SK-N-SH (cell line): ENCODE measurements around the gene ZNF609. TPM values are rescaled to one million over a fixed set of nuclear protein-coding genes. Genes with fewer than 3 reads are reported as not detected.

Source experiments
- CTCF ChIA-PET: fragments of 300-600, 350-600 bp; formaldehyde crosslinking; extraction: SDS; loops from one replicate; lab custom pipeline; 2021; lab: Yijun Ruan, JAX
- POLR2A ChIA-PET: fragments of 350-600 bp; sonication (Branson Sonifier 250); formaldehyde crosslinking; extraction: SDS; loops from one replicate; lab custom pipeline; 2020; ENCODE audit warnings: antibody characterized with exemption, inconsistent platforms; lab: Yijun Ruan, JAX
- DNase-seq: peaks from one replicate; pipeline ENCODE4 v3.0.0; 2012
- H2AFZ ChIP-seq: fragments of 200-600 bp; sonication (generic); 2 replicates; pipeline ENCODE4 v1.8.1; 2016; ENCODE audit warnings: antibody characterized with exemption, mild to moderate bottlenecking, low read depth
- H3F3A ChIP-seq: fragments of 200-600 bp; sonication (generic); replicated peaks from 2 replicates; pipeline ENCODE3; 2016; ENCODE audit warnings: antibody characterized with exemption, mild to moderate bottlenecking; ENCODE audit not compliant: insufficient read depth
- H3K27ac ChIP-seq, 2 experiments: fragments of 200-500 bp in 1 of 2; fragments of 200-600 bp in 1 of 2; sonication (Bioruptor generic) in 1 of 2; sonication (generic), shearing (Covaris generic) in 1 of 2; 2 replicates each; pipeline versions ENCODE4 v1.5.1 to v1.6.1; 2014 to 2016; ENCODE audit warnings: low read depth in 2 of 2, inconsistent platforms in 1 of 2, low read length in 1 of 2, mild to moderate bottlenecking in 1 of 2, mixed read lengths in 1 of 2
- H3K27me3 ChIP-seq: fragments of 200-600 bp; sonication (generic), shearing (Covaris generic); 2 replicates; pipeline ENCODE4 v1.6.1; 2016; ENCODE audit warnings: mixed run types; ENCODE audit not compliant: insufficient read depth
- H3K36me3 ChIP-seq, 2 experiments: fragments of 200-500 bp in 1 of 2; fragments of 200-600 bp in 1 of 2; sonication (Bioruptor generic) in 1 of 2; sonication (generic) in 1 of 2; replicated peaks in 1 of 2; 2 replicates each; pipeline versions ENCODE3 to v1.5.1; 2014 to 2016; ENCODE audit warnings: low read length in 1 of 2, mild to moderate bottlenecking in 1 of 2; ENCODE audit not compliant: insufficient read depth in 2 of 2, control insufficient read depth in 1 of 2
- H3K4me1 ChIP-seq, 2 experiments: fragments of 200-500 bp in 1 of 2; fragments of 200-600 bp in 1 of 2; sonication (Bioruptor generic) in 1 of 2; sonication (generic), shearing (Covaris generic) in 1 of 2; 2 replicates each; pipeline versions ENCODE4 v1.5.1 to v1.6.1; 2014 to 2016; ENCODE audit warnings: low read depth in 1 of 2, low read length in 1 of 2, mixed run types in 1 of 2; ENCODE audit not compliant: insufficient read depth in 2 of 2, control insufficient read depth in 1 of 2
- H3K4me2 ChIP-seq: fragments of 200-600 bp; sonication (generic), shearing (Covaris generic); 2 replicates; pipeline ENCODE4 v1.6.1; 2017; ENCODE audit warnings: mixed run types
- H3K4me3 ChIP-seq, 2 experiments: fragments of 200-500 bp in 1 of 2; fragments of 200-600 bp in 1 of 2; sonication (Bioruptor generic) in 1 of 2; sonication (generic), shearing (Covaris generic) in 1 of 2; 2 replicates each; pipeline versions ENCODE4 v1.5.1 to v1.8.1; 2014 to 2016; ENCODE audit warnings: low read depth in 2 of 2, inconsistent platforms in 1 of 2, low read length in 1 of 2, mild to moderate bottlenecking in 1 of 2, mixed read lengths in 1 of 2, moderate library complexity in 1 of 2
- H3K79me2 ChIP-seq: fragments of 200-600 bp; sonication (generic); 2 replicates; pipeline ENCODE4 v1.8.1; 2017; ENCODE audit warnings: mild to moderate bottlenecking; ENCODE audit not compliant: insufficient read depth
- H3K9ac ChIP-seq: fragments of 200-600 bp; sonication (generic); 2 replicates; pipeline ENCODE4 v1.6.1; 2017; ENCODE audit warnings: mixed run types
- H3K9me2 ChIP-seq: fragments of 200-600 bp; sonication (generic); 2 replicates; pipeline ENCODE4 v1.6.1; 2017; ENCODE audit warnings: mixed run types
- H3K9me3 ChIP-seq: fragments of 200-600 bp; sonication (generic); 2 replicates; pipeline ENCODE4 v1.6.1; 2017; ENCODE audit warnings: mixed run types, mild to moderate bottlenecking, moderate library complexity
- H4K20me1 ChIP-seq: fragments of 200-600 bp; sonication (generic); 2 replicates; pipeline ENCODE4 v1.6.1; 2017; ENCODE audit warnings: mild to moderate bottlenecking, mixed run types; ENCODE audit not compliant: insufficient read depth
- EP300 ChIP-seq, 2 experiments: IDR thresholded peaks; 2 replicates each; pipeline versions ENCODE4 v1.4.0 to v1.6.1; 2012; ENCODE audit warnings: borderline replicate concordance in 1 of 2, low read depth in 1 of 2, low read length in 1 of 2
- FOSL2 ChIP-seq: IDR thresholded peaks from 2 replicates; pipeline ENCODE4 v1.4.0; 2012; ENCODE audit warnings: low read depth, mild to moderate bottlenecking, moderate library complexity, borderline replicate concordance
- FOXJ3 ChIP-seq: sonication (generic); formaldehyde crosslinking; IDR thresholded peaks from 2 replicates; pipeline ENCODE4 v1.5.1; 2020; ENCODE audit warnings: mild to moderate bottlenecking, missing genetic modification reagents
- FOXM1 ChIP-seq: IDR thresholded peaks from 2 replicates; pipeline ENCODE4 v1.4.0; 2012; ENCODE audit warnings: low read depth, mild to moderate bottlenecking
- GABPA ChIP-seq: IDR thresholded peaks from 2 replicates; pipeline ENCODE4 v1.4.0; 2012; ENCODE audit warnings: low read depth, mild to moderate bottlenecking
- JUND ChIP-seq: IDR thresholded peaks from 2 replicates; pipeline ENCODE4 v1.4.0; 2012
- MXI1 ChIP-seq: IDR thresholded peaks from 2 replicates; pipeline ENCODE4 v1.6.1; 2012; ENCODE audit warnings: mild to moderate bottlenecking, low read depth, low read length, improper control_type of control experiment
- NFIC ChIP-seq: IDR thresholded peaks from 2 replicates; pipeline ENCODE4 v1.4.0; 2012; ENCODE audit warnings: borderline replicate concordance
- NRF1 ChIP-seq: IDR thresholded peaks from 2 replicates; pipeline ENCODE4 v1.6.1; 2012; ENCODE audit warnings: low read depth, mild to moderate bottlenecking, low read length
- PBX3 ChIP-seq: IDR thresholded peaks from 2 replicates; pipeline ENCODE4; 2012
- RCOR1 ChIP-seq: fragments of 150-350 bp; IDR thresholded peaks from 2 replicates; pipeline ENCODE4 v1.6.1; 2017; ENCODE audit warnings: antibody characterized with exemption, low read length
- RXRA ChIP-seq: IDR thresholded peaks from 2 replicates; pipeline ENCODE4 v1.4.0; 2012; ENCODE audit warnings: low read depth, mild to moderate bottlenecking, borderline replicate concordance
- SIN3A ChIP-seq: IDR thresholded peaks from 2 replicates; pipeline ENCODE4 v1.6.1; 2012; ENCODE audit warnings: low read depth, mild to moderate bottlenecking, low read length, moderate library complexity, borderline replicate concordance
- TCF12 ChIP-seq: IDR thresholded peaks from 2 replicates; pipeline ENCODE4 v1.4.0; 2012
- USF1 ChIP-seq: IDR thresholded peaks from 2 replicates; pipeline ENCODE4 v1.4.0; 2012; ENCODE audit warnings: low read depth, borderline replicate concordance
- WGBS: methylation state at CpG from one replicate; pipeline ENCODE4 v1.1.6; 2017; ENCODE audit warnings: low lambda C conversion rate; 5-methylcytosine and 5-hydroxymethylcytosine counted together
- polyA plus RNA-seq, 3 experiments: library from polyadenylated mRNA; depleted of rRNA; stranded (reverse); fragments of >200 nt; gene quantifications; 2 replicates each; pipeline ENCODE4 v1.2.3, GENCODE V29; 2012
- TF ChIP-seq, protein P1 (sequence below): fragments of 200-600 bp; sonication (generic); IDR thresholded peaks from 2 replicates; pipeline ENCODE4 v1.6.1; 2017; ENCODE audit warnings: antibody characterized with exemption, mild to moderate bottlenecking, moderate library complexity

The ZNF609 gene
- polyA plus RNA-seq, 1 of the 3 experiments (the other 2 are of a cell fraction) = 12.6 TPM

DNA sequence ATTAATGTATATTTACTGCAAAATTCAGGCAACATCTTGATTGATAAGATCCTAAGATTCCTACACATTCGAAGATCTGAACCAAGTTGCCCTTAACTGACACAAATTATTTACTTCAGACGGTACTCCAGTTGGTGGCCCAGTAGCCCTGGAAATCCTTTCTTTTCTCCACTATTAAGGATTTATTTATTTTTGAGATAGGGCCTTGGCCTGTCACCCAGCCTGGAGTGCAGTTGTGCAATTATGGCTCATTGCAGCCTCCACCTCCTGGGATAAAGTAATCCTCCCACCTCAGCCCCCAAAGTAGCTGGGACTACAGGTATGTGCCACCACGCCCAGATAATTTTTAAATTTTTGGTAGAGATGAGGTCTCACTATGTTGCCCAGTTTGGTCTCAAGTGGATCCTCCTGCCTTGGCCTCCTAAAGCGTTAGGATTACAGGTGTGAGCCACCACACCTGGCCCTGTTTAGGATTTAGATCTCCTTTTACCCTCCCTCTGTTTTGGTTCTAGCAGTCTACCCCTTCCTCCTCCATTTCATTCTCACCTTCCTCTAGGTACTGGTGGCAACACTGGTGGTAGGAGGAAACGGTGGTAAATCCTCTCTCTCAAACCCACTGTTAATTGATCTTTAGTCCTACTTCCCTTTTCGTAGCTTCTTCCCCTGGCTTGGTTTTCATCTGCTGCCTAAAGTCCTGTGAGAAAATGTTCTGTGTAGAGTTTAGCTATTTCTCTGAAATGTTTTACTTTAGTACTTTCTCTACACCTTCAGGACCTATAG is 12.7 kb upstream of the ZNF609 start:
- CTCF ChIA-PET = no interaction called here
- Histone ChIP-seq H4K20me1 (no peaks in the 10 kb centered on the region), H3K9me2 (no peaks in the 10 kb centered on the region)
- TF ChIP-seq NRF1 (no peak), FOSL2 (no peak), JUND (no peak), FOXM1 (no peak), EP300 (IDR thresholded peaks at IDR 0.05; ENCODE audit: borderline replicate concordance in 1 of 2, low read depth in 1 of 2, low read length in 1 of 2) (no peak), FOXJ3 (CRISPR knock-in tag) (no peak), RXRA (no peak), RCOR1 (no peak), USF1 (no peak), SIN3A (no peak), NFIC (no peak)
- TF ChIP-seq, protein P1, sequence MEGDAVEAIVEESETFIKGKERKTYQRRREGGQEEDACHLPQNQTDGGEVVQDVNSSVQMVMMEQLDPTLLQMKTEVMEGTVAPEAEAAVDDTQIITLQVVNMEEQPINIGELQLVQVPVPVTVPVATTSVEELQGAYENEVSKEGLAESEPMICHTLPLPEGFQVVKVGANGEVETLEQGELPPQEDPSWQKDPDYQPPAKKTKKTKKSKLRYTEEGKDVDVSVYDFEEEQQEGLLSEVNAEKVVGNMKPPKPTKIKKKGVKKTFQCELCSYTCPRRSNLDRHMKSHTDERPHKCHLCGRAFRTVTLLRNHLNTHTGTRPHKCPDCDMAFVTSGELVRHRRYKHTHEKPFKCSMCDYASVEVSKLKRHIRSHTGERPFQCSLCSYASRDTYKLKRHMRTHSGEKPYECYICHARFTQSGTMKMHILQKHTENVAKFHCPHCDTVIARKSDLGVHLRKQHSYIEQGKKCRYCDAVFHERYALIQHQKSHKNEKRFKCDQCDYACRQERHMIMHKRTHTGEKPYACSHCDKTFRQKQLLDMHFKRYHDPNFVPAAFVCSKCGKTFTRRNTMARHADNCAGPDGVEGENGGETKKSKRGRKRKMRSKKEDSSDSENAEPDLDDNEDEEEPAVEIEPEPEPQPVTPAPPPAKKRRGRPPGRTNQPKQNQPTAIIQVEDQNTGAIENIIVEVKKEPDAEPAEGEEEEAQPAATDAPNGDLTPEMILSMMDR = no peak
- TF ChIP-seq, all 33 proteins: peak for 0
- Histone ChIP-seq H3K4me3 (no peak overlapping the region), H3K79me2 (no peaks in the 10 kb centered on the region; the same call in 1 of the 2 replicates), H3K36me3 (peaks cover 0 to 54% of the 10 kb centered on the region in 2 experiments), H3K27ac (no peak overlapping the region), H3F3A (peaks cover 26% of the 10 kb centered on the region), H3K9me3 (no peaks in the 10 kb centered on the region), H3K4me2 (no peak overlapping the region), H2AFZ (no peak overlapping the region), H3K9ac (no peak overlapping the region), H3K27me3 (no peaks in the 10 kb centered on the region), H3K4me1 (peaks cover 0 to 20% of the 10 kb centered on the region in 2 experiments; a peak in 2 of 4 replicates)
- POLR2A ChIA-PET = no interaction called here
- 91% methylated on average over 6 of the region's 6 CpGs for WGBS
- DNase-seq = no peak

DNA sequence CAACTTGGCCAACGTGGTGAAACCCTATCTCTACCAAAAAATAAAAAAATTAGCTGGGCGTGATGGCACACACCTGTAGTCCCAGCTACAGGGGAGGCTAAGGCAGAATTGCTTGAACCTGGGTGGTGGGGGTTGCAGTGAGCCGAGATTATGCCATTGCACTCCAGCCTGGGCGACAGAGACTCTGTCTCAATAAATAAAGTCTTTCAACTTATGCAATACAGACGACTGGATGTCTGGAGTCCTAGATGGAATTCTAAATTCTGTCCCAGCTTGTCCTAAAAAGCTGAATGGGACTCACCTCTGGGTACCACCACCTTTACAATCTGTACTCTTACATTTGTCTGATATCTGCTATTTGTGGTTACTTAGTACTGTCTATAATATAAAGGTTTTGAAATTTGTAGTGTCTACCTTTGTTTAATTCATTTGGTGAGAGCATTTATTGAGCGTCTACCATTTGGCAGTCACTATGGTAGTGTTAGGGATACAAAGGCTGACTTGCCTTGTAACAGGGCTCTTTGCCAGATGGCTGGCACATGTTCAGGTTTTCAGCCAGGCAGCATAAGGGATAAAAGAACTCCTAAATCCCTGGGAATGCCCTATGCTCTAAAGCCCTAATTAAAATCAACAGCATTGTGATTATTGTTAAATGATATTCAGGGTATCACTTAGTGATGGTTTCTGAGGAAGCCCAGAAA is 7.2 kb upstream of the ZNF609 start:
- TF ChIP-seq MXI1 (no peak), FOXM1 (no peak), GABPA (no peak), SIN3A (no peak), TCF12 (no peak), PBX3 (no peak)
- Histone ChIP-seq H3K79me2 (no peaks in the 10 kb centered on the region), H3K9me3 (no peaks in the 10 kb centered on the region), H2AFZ (no peak overlapping the region), H3K27me3 (no peaks in the 10 kb centered on the region), H3K9ac (no peak overlapping the region), H3K4me1 (peaks cover 0 to 16% of the 10 kb centered on the region in 2 experiments; a peak in 3 of 4 replicates), H3K36me3 (peaks cover 31 to 41% of the 10 kb centered on the region in 2 experiments), H3K9me2 (no peaks in the 10 kb centered on the region), H4K20me1 (no peaks in the 10 kb centered on the region), H3K4me3 (no peak overlapping the region), H3K4me2 (no peak overlapping the region), H3K27ac (0 out of 4 replicates have a peak overlapping the region, but pooled peaks of 1 of the 2 experiments have one; percentile 10), H3F3A (no peaks in the 10 kb centered on the region)
- 70% methylated on average over 6 of the region's 6 CpGs for whole genome bisulfite sequencing
- ChIA-PET POLR2A (no interaction called here), CTCF (interaction anchor here (1.6 kb wide), 1 partner anchor 200 kb away, joined by 6 read pairs; no protein-coding TSS in a partner anchor)
- DNase-seq = no peak
